RWPE2 (cell line): Measurements from ENCODE around the gene KRT37.

Experiments
- ATAC-seq: fragments of 200-7000 bp; cut with Tn5 transposase; 3 replicates; pipeline ENCODE4 v1.9.1; 2021; ENCODE audit warnings: low read depth
- DNase-seq: peaks from one replicate; pipeline ENCODE4 v3.0.0-alpha.2; 2020; ENCODE audit warnings: low spot score
- H3K27ac ChIP-seq: fragments of 450-650 bp; 2 replicates; pipeline ENCODE4 v1.5.1; 2017; ENCODE audit warnings: mild to moderate bottlenecking; ENCODE audit not compliant: poor library complexity, severe bottlenecking
- H3K27me3 ChIP-seq: fragments of 250-450 bp; sonication (Bioruptor Pico); 2 replicates; pipeline ENCODE4 v1.5.1; 2021; ENCODE audit warnings: mild to moderate bottlenecking, moderate library complexity; ENCODE audit not compliant: insufficient read depth, poor library complexity, severe bottlenecking
- H3K36me3 ChIP-seq: fragments of 250-450 bp; sonication (Bioruptor Pico); 2 replicates; pipeline ENCODE4 v1.5.1; 2020; ENCODE audit warnings: low read depth, mild to moderate bottlenecking, moderate library complexity
- H3K4me1 ChIP-seq: fragments of 250-450 bp; sonication (Bioruptor Pico); 2 replicates; pipeline ENCODE4 v1.5.1; 2021; ENCODE audit warnings: mild to moderate bottlenecking, moderate library complexity; ENCODE audit not compliant: insufficient read depth, poor library complexity, severe bottlenecking
- H3K4me3 ChIP-seq: fragments of 250-450 bp; sonication (Bioruptor Pico); 2 replicates; pipeline ENCODE4 v1.5.1; 2021; ENCODE audit warnings: mild to moderate bottlenecking, moderate library complexity; ENCODE audit not compliant: severe bottlenecking
- H3K9me3 ChIP-seq: fragments of 250-450 bp; sonication (Bioruptor Pico); 2 replicates; pipeline ENCODE4 v1.5.1; 2021; ENCODE audit warnings: mild to moderate bottlenecking, moderate library complexity; ENCODE audit not compliant: severe bottlenecking
- TF ChIP-seq, protein P1 (sequence below): fragments of 450-650 bp; IDR thresholded peaks from one replicate; pipeline ENCODE4 v1.5.1; 2017; ENCODE audit warnings: mild to moderate bottlenecking, moderate library complexity; ENCODE audit not compliant: poor library complexity, severe bottlenecking

The KRT37 gene

DNA sequence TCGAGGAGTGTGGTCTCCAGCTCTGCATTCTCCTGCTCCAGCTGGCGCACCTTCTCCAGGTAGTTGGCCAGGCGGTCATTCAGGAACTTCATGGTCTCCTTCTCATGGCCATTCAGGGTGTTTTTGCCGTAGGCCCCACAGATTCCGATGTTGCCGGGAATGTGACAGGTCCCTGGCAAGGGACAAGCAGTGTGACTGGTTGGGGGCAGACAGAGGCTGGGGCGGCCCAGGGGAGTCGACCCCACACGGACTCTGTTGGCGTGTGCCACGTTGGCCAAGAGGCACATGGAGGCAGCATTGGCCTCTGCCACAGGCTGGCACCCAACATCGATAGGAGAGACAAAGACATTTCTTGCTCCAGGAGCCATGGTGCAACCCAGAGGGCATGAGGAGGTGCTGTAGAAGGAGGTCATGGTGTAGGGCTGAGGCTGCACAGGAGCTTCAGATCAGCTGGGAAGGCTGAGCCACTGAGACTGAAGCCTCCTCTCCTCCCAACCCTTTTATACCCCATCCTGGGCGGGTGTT lies at the start of gene KRT37:
TSS of gene KRT37 (minus strand) at position 475 of the 525 bp plus-strand sequence. CDS start at position 413, 62 bp downstream.
- Histone ChIP-seq H3K27ac (no peak within 1 kb of the TSS), H3K9me3 (no peaks in the 10 kb centered on the region), H3K36me3 (no peaks in the 10 kb centered on the region), H3K4me1 (peaks cover 24% of the 10 kb centered on the region), H3K27me3 (no peaks in the 10 kb centered on the region), H3K4me3 (no peak within 1 kb of the TSS)
- no peak for DNase-seq
- ATAC-seq = no peak
- TF ChIP-seq, protein P1, sequence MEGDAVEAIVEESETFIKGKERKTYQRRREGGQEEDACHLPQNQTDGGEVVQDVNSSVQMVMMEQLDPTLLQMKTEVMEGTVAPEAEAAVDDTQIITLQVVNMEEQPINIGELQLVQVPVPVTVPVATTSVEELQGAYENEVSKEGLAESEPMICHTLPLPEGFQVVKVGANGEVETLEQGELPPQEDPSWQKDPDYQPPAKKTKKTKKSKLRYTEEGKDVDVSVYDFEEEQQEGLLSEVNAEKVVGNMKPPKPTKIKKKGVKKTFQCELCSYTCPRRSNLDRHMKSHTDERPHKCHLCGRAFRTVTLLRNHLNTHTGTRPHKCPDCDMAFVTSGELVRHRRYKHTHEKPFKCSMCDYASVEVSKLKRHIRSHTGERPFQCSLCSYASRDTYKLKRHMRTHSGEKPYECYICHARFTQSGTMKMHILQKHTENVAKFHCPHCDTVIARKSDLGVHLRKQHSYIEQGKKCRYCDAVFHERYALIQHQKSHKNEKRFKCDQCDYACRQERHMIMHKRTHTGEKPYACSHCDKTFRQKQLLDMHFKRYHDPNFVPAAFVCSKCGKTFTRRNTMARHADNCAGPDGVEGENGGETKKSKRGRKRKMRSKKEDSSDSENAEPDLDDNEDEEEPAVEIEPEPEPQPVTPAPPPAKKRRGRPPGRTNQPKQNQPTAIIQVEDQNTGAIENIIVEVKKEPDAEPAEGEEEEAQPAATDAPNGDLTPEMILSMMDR = no peak

DNA sequence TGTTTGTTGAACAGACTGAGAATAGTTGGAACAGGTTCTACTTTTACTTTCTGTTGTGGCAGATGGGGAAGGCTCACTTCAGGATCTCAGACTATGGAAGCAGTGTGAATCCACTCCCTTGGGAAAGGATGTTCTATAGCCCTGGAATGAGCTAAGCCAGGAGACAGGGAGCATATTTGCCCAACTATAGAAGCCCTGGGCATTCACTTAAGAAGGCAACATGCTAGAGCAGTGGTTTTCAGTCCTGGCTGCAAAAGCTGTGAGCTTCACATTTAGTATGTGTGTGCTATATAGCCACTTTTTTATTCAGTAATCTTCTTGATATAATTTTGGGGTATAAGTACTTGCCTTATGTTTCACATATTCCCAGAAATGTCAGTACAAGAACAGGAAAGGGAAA lies 44.0 kb upstream of the KRT37 start:
- Histone ChIP-seq H3K36me3 (no peaks in the 10 kb centered on the region), H3K4me1 (peaks cover 10% of the 10 kb centered on the region), H3K27me3 (no peaks in the 10 kb centered on the region), H3K4me3 (no peak overlapping the region), H3K9me3 (no peaks in the 10 kb centered on the region), H3K27ac (no peak overlapping the region)
- TF ChIP-seq, protein P1 = no peak
- DNase-seq (no peak), ATAC-seq (no peak)

DNA sequence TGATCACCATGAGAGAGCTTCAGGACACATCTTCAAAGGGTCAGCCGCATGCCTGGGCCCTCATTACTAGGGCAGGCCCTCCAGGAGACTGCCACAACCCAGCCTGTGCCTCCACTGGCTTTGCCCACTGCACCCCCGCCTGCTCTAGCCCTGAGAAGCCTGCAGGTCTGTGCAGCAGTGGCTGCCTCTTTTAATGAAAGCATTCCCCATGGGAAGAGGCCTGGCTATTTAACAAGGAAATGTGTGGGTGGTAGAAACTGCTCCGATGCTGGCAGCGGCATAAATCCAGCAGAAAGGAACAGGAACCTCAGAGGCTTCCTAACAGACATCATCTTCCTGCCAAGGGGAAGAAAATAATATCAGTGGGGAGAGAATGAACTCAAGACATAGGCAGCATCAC lies 43.2 kb upstream of the KRT37 start:
- H3K27ac ChIP-seq = no peak overlapping the region
- no peaks in the 10 kb centered on the region for H3K27me3 ChIP-seq
- ATAC-seq (no peak), DNase-seq (no peak)
- H3K9me3 ChIP-seq = no peaks in the 10 kb centered on the region
- no peak overlapping the region for H3K4me3 ChIP-seq
- TF ChIP-seq, protein P1 = no peak
- H3K36me3 ChIP-seq = no peaks in the 10 kb centered on the region
- peaks cover 10% of the 10 kb centered on the region for H3K4me1 ChIP-seq

DNA sequence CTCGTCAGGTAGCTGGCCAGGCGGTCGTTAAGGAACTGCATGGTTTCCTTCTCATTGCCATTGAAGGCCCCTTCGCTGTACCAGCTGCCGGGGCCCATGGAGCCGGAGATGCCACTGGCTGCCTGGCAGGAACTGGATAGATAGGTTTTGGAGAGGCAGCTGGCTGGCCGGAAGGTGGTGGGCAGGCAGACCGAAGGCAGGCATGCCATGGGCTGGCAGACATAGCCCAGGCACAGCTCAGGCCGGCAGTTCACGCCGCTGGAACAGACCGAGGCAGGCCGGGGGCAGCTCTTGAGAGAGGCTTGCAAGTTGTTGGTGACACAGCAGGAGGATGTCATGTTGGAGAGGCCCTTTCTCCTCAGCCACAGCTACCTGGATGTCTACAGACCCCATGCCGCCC lies 42.6 kb upstream of the KRT37 start, which contains the start of gene KRT32:
TSS of gene KRT32 (minus strand) at position 399 of the 400 bp plus-strand sequence. CDS start at position 338, 61 bp downstream.
- no peaks in the 10 kb centered on the region for H3K9me3 ChIP-seq
- no peak for DNase-seq
- no peak within 1 kb of the TSS for H3K27ac ChIP-seq
- H3K36me3 ChIP-seq = no peaks in the 10 kb centered on the region
- no peaks in the 10 kb centered on the region for H3K27me3 ChIP-seq
- TF ChIP-seq, protein P1 = no peak
- H3K4me1 ChIP-seq = peaks cover 10% of the 10 kb centered on the region
- H3K4me3 ChIP-seq = no peak within 1 kb of the TSS
- ATAC-seq = no peak

DNA sequence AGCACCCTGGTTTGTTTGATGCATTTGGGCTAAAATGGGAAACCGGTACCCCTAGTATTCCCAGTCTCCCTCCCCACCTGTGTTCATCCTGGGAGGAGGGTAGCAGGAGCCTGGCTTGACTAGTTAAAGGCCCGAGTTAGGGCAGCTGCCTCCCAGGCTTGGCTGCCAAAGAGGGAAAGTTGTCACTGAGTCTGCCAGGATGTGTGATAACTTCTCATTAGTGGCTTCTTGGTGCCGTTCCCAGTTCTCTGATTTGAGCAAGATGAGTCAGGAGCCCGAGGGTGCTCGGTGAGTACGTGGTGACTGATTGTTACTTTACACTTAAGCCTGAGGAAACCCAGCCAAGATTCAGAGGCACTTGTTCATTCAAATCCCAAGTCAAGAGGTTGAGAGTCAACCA lies 40.3 kb upstream of the KRT37 start:
- peaks cover 10% of the 10 kb centered on the region for H3K4me1 ChIP-seq
- TF ChIP-seq, protein P1 = no peak
- no peaks in the 10 kb centered on the region for H3K36me3 ChIP-seq
- H3K27ac ChIP-seq = no peak overlapping the region
- no peaks in the 10 kb centered on the region for H3K27me3 ChIP-seq
- no peaks in the 10 kb centered on the region for H3K9me3 ChIP-seq
- no peak overlapping the region for H3K4me3 ChIP-seq
- peak; percentile 97 for ATAC-seq
- peak; percentile 87 for DNase-seq
